ENCODE results near the gene MRPL22. TPM values are rescaled to one million over a fixed set of nuclear protein-coding genes. Genes with fewer than 3 reads are reported as not detected.

MRPL22 gene
- total and polyA plus RNA-seq, 2 donors (not counting 3 experiments of a cell fraction or from before 2014, with no cell fraction given): 66.9 to 112 TPM

DNA sequence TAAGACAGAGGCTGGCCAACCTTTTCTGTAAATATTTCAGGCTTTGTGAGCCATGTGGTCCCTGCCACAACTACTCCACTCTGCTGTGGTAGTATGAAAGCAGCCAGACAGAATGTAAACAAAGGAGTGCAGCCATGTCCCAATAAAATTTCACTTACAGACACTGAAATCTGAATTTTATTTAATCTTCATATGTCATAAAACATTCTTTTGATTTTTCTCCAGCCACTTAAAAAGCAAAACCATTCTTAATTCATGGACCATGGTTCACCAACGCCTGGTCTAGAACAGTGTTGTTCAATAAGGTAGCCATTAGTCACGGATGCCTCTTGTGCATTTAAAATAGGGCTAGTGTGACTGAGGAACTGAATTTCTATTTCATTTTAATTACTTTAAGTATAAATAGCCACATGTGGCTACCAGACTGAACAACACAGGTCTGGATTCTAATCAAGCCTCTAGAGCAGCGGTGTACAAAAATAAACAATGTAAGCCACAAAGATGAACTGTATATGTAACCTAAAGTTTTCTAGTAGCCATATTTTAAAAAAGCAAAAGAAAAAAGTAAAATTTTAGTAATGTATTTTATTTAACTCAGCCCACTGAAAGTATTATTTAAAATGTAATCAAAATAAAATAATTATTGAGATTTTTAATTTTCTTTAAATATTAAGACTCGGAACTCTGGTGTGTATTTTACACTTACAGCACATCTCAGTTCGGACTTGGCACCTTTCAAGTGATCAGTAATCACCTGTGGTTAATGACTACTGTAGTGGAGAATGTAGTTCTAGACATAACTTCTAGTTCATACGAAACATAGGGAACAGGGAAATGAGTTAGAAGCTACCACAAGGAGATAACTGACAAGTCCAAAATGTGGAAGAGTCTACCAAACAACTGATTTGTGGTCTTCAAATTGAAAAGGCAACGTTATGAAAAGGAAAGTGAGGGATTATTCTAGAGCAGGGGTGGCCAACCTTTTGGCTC is 17.1 kb upstream of the MRPL22 start:
- Histone ChIP-seq H3K9ac (replicated peaks; ENCODE audit: extremely low read depth, insufficient read depth, low read length) (no peak overlapping the region), H3K4me1 (ENCODE audit: control insufficient read depth, extremely low read depth, insufficient read depth, low read length) (no peaks in the 10 kb centered on the region), H3K27ac (ENCODE audit: insufficient read depth, low read depth, low read length) (no peak overlapping the region), H3K4me3 (replicated peaks in 1 of 3; ENCODE audit: insufficient read depth in 1 of 3, low read depth in 1 of 3, low read length in 3 of 3) (no peak overlapping the region), H4K20me1 (replicated peaks; ENCODE audit: control insufficient read depth, extremely low read depth, insufficient read depth, low read length) (no peaks in the 10 kb centered on the region), H3K9me3 (replicated peaks; ENCODE audit: control insufficient read depth, insufficient read depth, low read length) (no peaks in the 10 kb centered on the region), H3K27me3 (ENCODE audit: control insufficient read depth in 2 of 2, insufficient read depth in 2 of 2, low read length in 2 of 2) (no peaks in the 10 kb centered on the region), H3K4me2 (ENCODE audit: insufficient read depth, low read length) (no peak overlapping the region), H3K79me2 (ENCODE audit: control insufficient read depth, insufficient read depth, low read length) (no peaks in the 10 kb centered on the region), H2AFZ (ENCODE audit: low read depth, low read length) (no peak overlapping the region), H3K36me3 (ENCODE audit: control insufficient read depth in 2 of 2, extremely low read depth in 1 of 2, insufficient read depth in 2 of 2, low read length in 2 of 2) (peaks cover 15% of the 10 kb centered on the region in 2 experiments), H3K9me1 (replicated peaks; ENCODE audit: control insufficient read depth, extremely low read depth, insufficient read depth, low read length) (no peaks in the 10 kb centered on the region)
- FAIRE-seq: no peak
- CTCF ChIA-PET: no interaction called here
- no TSS peak for BruUV-seq (replicated peaks)
- DNase-seq (ENCODE audit: low read depth, low spot score): no peak
- TF ChIP-seq MYC (IDR thresholded peaks at IDR 0.05; ENCODE audit: low read depth, low read length) (no peak), FOS (IDR thresholded peaks at IDR 0.05; ENCODE audit: borderline replicate concordance, insufficient read depth, low read length) (no peak), JUN (IDR thresholded peaks at IDR 0.05; ENCODE audit: borderline replicate concordance, insufficient read depth, insufficient read length, low read depth) (no peak), EZH2 (IDR thresholded peaks at IDR 0.05; ENCODE audit: borderline replicate concordance, low read depth, low read length, severe bottlenecking) (no peak), POLR2A (IDR thresholded peaks at IDR 0.05; ENCODE audit: low read depth, low read length) (no peak), GATA2 (IDR thresholded peaks at IDR 0.05; ENCODE audit: insufficient read depth, insufficient read length, low read depth, low read length) (no peak)
- TF ChIP-seq, protein P1, sequence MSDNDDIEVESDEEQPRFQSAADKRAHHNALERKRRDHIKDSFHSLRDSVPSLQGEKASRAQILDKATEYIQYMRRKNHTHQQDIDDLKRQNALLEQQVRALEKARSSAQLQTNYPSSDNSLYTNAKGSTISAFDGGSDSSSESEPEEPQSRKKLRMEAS (IDR thresholded peaks at IDR 0.05; ENCODE audit: insufficient read depth, insufficient read length): no peak
- TF ChIP-seq, protein P2, sequence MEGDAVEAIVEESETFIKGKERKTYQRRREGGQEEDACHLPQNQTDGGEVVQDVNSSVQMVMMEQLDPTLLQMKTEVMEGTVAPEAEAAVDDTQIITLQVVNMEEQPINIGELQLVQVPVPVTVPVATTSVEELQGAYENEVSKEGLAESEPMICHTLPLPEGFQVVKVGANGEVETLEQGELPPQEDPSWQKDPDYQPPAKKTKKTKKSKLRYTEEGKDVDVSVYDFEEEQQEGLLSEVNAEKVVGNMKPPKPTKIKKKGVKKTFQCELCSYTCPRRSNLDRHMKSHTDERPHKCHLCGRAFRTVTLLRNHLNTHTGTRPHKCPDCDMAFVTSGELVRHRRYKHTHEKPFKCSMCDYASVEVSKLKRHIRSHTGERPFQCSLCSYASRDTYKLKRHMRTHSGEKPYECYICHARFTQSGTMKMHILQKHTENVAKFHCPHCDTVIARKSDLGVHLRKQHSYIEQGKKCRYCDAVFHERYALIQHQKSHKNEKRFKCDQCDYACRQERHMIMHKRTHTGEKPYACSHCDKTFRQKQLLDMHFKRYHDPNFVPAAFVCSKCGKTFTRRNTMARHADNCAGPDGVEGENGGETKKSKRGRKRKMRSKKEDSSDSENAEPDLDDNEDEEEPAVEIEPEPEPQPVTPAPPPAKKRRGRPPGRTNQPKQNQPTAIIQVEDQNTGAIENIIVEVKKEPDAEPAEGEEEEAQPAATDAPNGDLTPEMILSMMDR (IDR thresholded peaks at IDR 0.05; ENCODE audit: extremely low read depth in 1 of 2, insufficient read depth in 1 of 2, low read depth in 1 of 2, low read length in 2 of 2): no peak
- POLR2A ChIA-PET: no interaction called here
- dilution Hi-C loops (cut with MboI; ENCODE audit: extremely low pct_ligation_motif_present, low sequenced_read_pairs): no loop called here
- intact Hi-C loops (cut with micrococcal nuclease): no loop called here

Measured in endothelial cell of umbilical vein (primary cell).